ENCODE data around the gene STIM1.

The STIM1 gene

GRCh38 chr11:3876613-3877012 is 21.1 kb downstream of the STIM1 start:
- no peak overlapping the region for H3K27ac ChIP-seq (ENCODE audit: low read depth, low read length)
- H3K9me2 ChIP-seq (replicated peaks; ENCODE audit: insufficient read depth, low read length) = no peaks in the 10 kb centered on the region
- no peaks in the 10 kb centered on the region for H3F3A ChIP-seq (ENCODE audit: insufficient read depth)
- H3K9me3 ChIP-seq (ENCODE audit: insufficient read depth, low read length) = no peaks in the 10 kb centered on the region
- H3K79me2 ChIP-seq (ENCODE audit: insufficient read depth, low read length) = peaks cover 3% of the 10 kb centered on the region
- TF ChIP-seq CTCF (IDR thresholded peaks at IDR 0.05; ENCODE audit: insufficient read depth, low read length, poor library complexity, severe bottlenecking) (no peak), EZH2phosphoT487 (conservative IDR thresholded peaks at IDR 0.05; ENCODE audit: low read length) (no peak)
- peaks cover 11% of the 10 kb centered on the region; the same call in 1 of the 2 replicates for H4K20me1 ChIP-seq (ENCODE audit: low read depth, low read length)
- H3K9ac ChIP-seq (ENCODE audit: low read length) = no peak overlapping the region
- H3K4me3 ChIP-seq (ENCODE audit: insufficient read depth, low read length, poor library complexity, severe bottlenecking) = no peak overlapping the region
- no peak overlapping the region for H3K4me2 ChIP-seq (ENCODE audit: low read depth, low read length, poor library complexity, severe bottlenecking)
- no peak overlapping the region for H2AFZ ChIP-seq (ENCODE audit: low read depth, low read length, severe bottlenecking)
- no peaks in the 10 kb centered on the region for H3K36me3 ChIP-seq (ENCODE audit: low read length)
- no peaks in the 10 kb centered on the region for H3K27me3 ChIP-seq (ENCODE audit: low read length)

- Histone ChIP-seq H3K79me2 (ENCODE audit: insufficient read depth, low read length) (peaks cover 3% of the 10 kb centered on the region), H3K36me3 (ENCODE audit: low read length) (no peaks in the 10 kb centered on the region), H3K4me2 (ENCODE audit: low read depth, low read length, poor library complexity, severe bottlenecking) (no peak overlapping the region), H3K9me2 (replicated peaks; ENCODE audit: insufficient read depth, low read length) (no peaks in the 10 kb centered on the region), H3K4me3 (ENCODE audit: insufficient read depth, low read length, poor library complexity, severe bottlenecking) (no peak overlapping the region), H3K9me3 (ENCODE audit: insufficient read depth, low read length) (no peaks in the 10 kb centered on the region), H3K27me3 (ENCODE audit: low read length) (no peaks in the 10 kb centered on the region), H2AFZ (ENCODE audit: low read depth, low read length, severe bottlenecking) (no peak overlapping the region), H4K20me1 (ENCODE audit: low read depth, low read length) (peaks cover 11% of the 10 kb centered on the region; the same call in 1 of the 2 replicates), H3F3A (ENCODE audit: insufficient read depth) (no peaks in the 10 kb centered on the region), H3K27ac (ENCODE audit: low read depth, low read length) (no peak overlapping the region), H3K9ac (ENCODE audit: low read length) (no peak overlapping the region)
- TF ChIP-seq EZH2phosphoT487 (conservative IDR thresholded peaks at IDR 0.05; ENCODE audit: low read length) (no peak), CTCF (IDR thresholded peaks at IDR 0.05; ENCODE audit: insufficient read depth, low read length, poor library complexity, severe bottlenecking) (no peak)
These were observed 22.1 kb downstream of the STIM1 start for GRCh38 chr11:3877364-3878257.

- H3K9me3 ChIP-seq (ENCODE audit: insufficient read depth, low read length) = no peaks in the 10 kb centered on the region
- peaks cover 11% of the 10 kb centered on the region; the same call in 1 of the 2 replicates for H4K20me1 ChIP-seq (ENCODE audit: low read depth, low read length)
- H3K4me2 ChIP-seq (ENCODE audit: low read depth, low read length, poor library complexity, severe bottlenecking) = no peak overlapping the region
- H3K27me3 ChIP-seq (ENCODE audit: low read length) = no peaks in the 10 kb centered on the region
- H2AFZ ChIP-seq (ENCODE audit: low read depth, low read length, severe bottlenecking) = no peak overlapping the region
- no peak overlapping the region for H3K4me3 ChIP-seq (ENCODE audit: insufficient read depth, low read length, poor library complexity, severe bottlenecking)
- no peaks in the 10 kb centered on the region for H3K36me3 ChIP-seq (ENCODE audit: low read length)
- no peak for TF ChIP-seq EZH2phosphoT487 (conservative IDR thresholded peaks at IDR 0.05; ENCODE audit: low read length)
- TF ChIP-seq CTCF (IDR thresholded peaks at IDR 0.05; ENCODE audit: insufficient read depth, low read length, poor library complexity, severe bottlenecking) = no peak
- H3K27ac ChIP-seq (ENCODE audit: low read depth, low read length) = no peak overlapping the region
- no peaks in the 10 kb centered on the region for H3F3A ChIP-seq (ENCODE audit: insufficient read depth)
- H3K9ac ChIP-seq (ENCODE audit: low read length) = no peak overlapping the region
- H3K9me2 ChIP-seq (replicated peaks; ENCODE audit: insufficient read depth, low read length) = no peaks in the 10 kb centered on the region
- H3K79me2 ChIP-seq (ENCODE audit: insufficient read depth, low read length) = peaks cover 3% of the 10 kb centered on the region
These were observed 22.8 kb downstream of the STIM1 start for GRCh38 chr11:3878258-3878584.

Data from SU-DHL-6 (cell line).